Spleen (tissue), 7 donors: Measurements from ENCODE around the gene PSENEN.

Experiments used
- CTCF ChIP-seq, 11 experiments: fragments of 200-600 bp in 7 of 11; fragments of 450-650 bp in 4 of 11; sonication (generic) in 4 of 11; IDR thresholded peaks in 8 of 11; conservative IDR thresholded peaks in 3 of 11; 1 replicate in 7 of 11; 2 replicates in 4 of 11; pipeline versions ENCODE4 v1.4.0 to v1.8.0; 2016 to 2021; ENCODE audit warnings: antibody characterized with exemption in 11 of 11, inconsistent platforms in 4 of 11, mild to moderate bottlenecking in 1 of 11
- POLR2A ChIP-seq, 3 donors: fragments of 450-650 bp; IDR thresholded peaks; one replicate each; pipeline ENCODE4 v1.5.1; 2017; ENCODE audit warnings: antibody characterized with exemption in 3 of 3, mild to moderate bottlenecking in 1 of 3
- POLR2AphosphoS5 ChIP-seq, 3 donors: sonication (generic); formaldehyde crosslinking; IDR thresholded peaks; one replicate each; pipeline ENCODE4 v1.5.1; 2017; ENCODE audit warnings: antibody characterized with exemption in 3 of 3
- donor health status: DM: no; HTN: no; CAD: no; lungs with moderate emphysema.
- donor health status: DM: no; HTN: no; CAD: no.
- donor health status: DM: no; HTN: no; CAD: no.

- no peak for TF ChIP-seq CTCF (IDR thresholded peaks at IDR 0.05 in 8 of 11, conservative IDR thresholded peaks at IDR 0.05 in 3 of 11)
- no peak for TF ChIP-seq POLR2AphosphoS5 (IDR thresholded peaks at IDR 0.05)
- no peak for TF ChIP-seq POLR2A (IDR thresholded peaks at IDR 0.05)
Measured at GRCh38 chr19:35789195-35789977, 43.9 kb downstream of the PSENEN start.
